GM11168 (cell line): ENCODE measurements around the gene CCDC141.

Experiments used
- in situ Hi-C: fragments of 300-500 bp; cut with MboI; formaldehyde crosslinking; loops from one replicate; pipeline ENCODE4 v1.12.0; 2022; ENCODE audit warnings: low sequenced_read_pairs; ENCODE audit not compliant: unreplicated experiment

Gene CCDC141

GRCh38 chr2:178914259-178914849 lies 135.6 kb downstream of the CCDC141 start:
- in situ Hi-C loops = no loop called here

GRCh38 chr2:178913049-178913441 lies 136.9 kb downstream of the CCDC141 start:
- in situ Hi-C loops = no loop called here

GRCh38 chr2:178912416-178913048 lies 137.4 kb downstream of the CCDC141 start:
- in situ Hi-C loops = no loop called here

GRCh38 chr2:178911039-178911438 lies 138.9 kb downstream of the CCDC141 start:
- in situ Hi-C loops = no loop called here

- in situ Hi-C loops = no loop called here
Measured at GRCh38 chr2:178910005-178910404, 139.9 kb downstream of the CCDC141 start.

GRCh38 chr2:178909507-178909906 lies 140.4 kb downstream of the CCDC141 start:
- in situ Hi-C loops = no loop called here

- in situ Hi-C loops = no loop called here
Measured at GRCh38 chr2:178908810-178909209, 141.1 kb downstream of the CCDC141 start.

- in situ Hi-C loops = no loop called here
Measured at GRCh38 chr2:178905261-178905660, 144.7 kb downstream of the CCDC141 start.

- in situ Hi-C loops = loop anchor here (10.0 kb wide), 1 partner anchor 235 kb away; no protein-coding TSS in a partner anchor
Measured at GRCh38 chr2:178899656-178900055, 150.3 kb downstream of the CCDC141 start.

GRCh38 chr2:178895872-178896271 lies 154.1 kb downstream of the CCDC141 start:
- in situ Hi-C loops = loop anchor here (10.0 kb wide), 1 partner anchor 239 kb away; no protein-coding TSS in a partner anchor

GRCh38 chr2:178895171-178895570 lies 154.8 kb downstream of the CCDC141 start:
- in situ Hi-C loops = loop anchor here (10.0 kb wide), 1 partner anchor 240 kb away; no protein-coding TSS in a partner anchor

- in situ Hi-C loops = loop anchor here (10.0 kb wide), 1 partner anchor 242 kb away; no protein-coding TSS in a partner anchor
Measured at GRCh38 chr2:178892751-178893625, 156.9 kb downstream of the CCDC141 start.

- in situ Hi-C loops = loop anchor here (10.0 kb wide), 1 partner anchor 243 kb away; no protein-coding TSS in a partner anchor
Measured at GRCh38 chr2:178891959-178892485, 157.9 kb downstream of the CCDC141 start.

GRCh38 chr2:178891265-178891958 lies 158.5 kb downstream of the CCDC141 start:
- in situ Hi-C loops = loop anchor here (10.0 kb wide), 1 partner anchor 243 kb away; no protein-coding TSS in a partner anchor

- in situ Hi-C loops = no loop called here
Measured at GRCh38 chr2:178886006-178886405, 163.9 kb downstream of the CCDC141 start.

- in situ Hi-C loops = no loop called here
Measured at GRCh38 chr2:178884440-178884839, 165.5 kb downstream of the CCDC141 start.

- in situ Hi-C loops = no loop called here
Measured at GRCh38 chr2:178882666-178883440, 167.1 kb downstream of the CCDC141 start.

GRCh38 chr2:178881075-178881474 lies 168.9 kb downstream of the CCDC141 start:
- in situ Hi-C loops = no loop called here

- in situ Hi-C loops = no loop called here
Measured at GRCh38 chr2:178880257-178880656, 169.7 kb downstream of the CCDC141 start.
